DMS 273 treated with DMSO at 0.1 percent for 48 hours (cell line): ENCODE measurements around the gene FAM193A.
"Not testable (repeated sequence)": the region's sequence is repeated elsewhere in the genome, so short reads cannot be mapped to it uniquely, and the experiment has no call there.

Experiments used
- DNase-seq: peaks from one replicate; lab custom pipeline; 2025; lab: John Stamatoyannopoulos, UW

Gene FAM193A

DNA sequence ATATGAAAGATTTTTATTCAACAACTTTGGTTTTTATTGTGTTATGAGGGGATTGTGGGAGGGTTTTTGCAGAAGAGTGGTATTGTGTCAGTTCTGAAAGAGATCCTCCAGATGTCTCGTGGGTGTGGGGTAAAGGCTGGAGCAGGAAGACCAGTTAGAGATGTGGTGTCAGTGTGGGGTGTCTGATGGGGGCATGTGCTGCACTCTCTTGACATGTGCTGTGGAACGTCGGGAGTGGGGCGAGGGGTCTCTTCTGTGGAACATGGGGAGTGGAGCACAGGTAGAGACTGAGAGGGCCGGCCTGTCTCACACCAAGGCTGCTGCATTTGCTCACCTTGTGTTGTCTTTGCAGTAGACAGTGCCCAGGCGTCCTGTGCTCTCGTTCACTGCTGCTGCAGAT lies 37.6 kb downstream of the FAM193A start:
- DNase-seq, result no peak

DNA sequence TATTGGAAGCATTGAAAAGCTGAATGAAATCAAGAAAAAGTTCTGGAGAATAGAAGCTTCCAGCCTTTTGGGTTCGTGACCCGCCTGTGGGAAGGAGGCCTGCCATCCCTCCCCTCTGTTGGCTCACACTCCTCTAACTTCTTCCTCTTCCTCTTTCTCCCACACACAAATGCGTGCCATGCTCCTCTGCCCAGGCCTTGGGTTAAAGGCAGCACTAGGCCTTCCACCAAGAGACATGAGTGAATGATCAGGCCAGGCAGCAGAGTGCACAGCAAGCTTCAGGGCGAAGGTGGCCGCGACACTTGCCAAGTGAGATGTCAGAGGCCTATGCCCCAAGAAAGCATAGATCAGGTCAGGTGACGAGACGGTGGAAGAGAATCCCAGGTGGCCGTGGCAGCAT lies 38.4 kb downstream of the FAM193A start:
- DNase-seq, result no peak

- DNase-seq, result no peak
Measured at GRCh38 chr4:2576290-2576689, 39.8 kb downstream of the FAM193A start.

- no peak for DNase-seq
Measured at GRCh38 chr4:2578106-2578505, 41.7 kb downstream of the FAM193A start.

DNA sequence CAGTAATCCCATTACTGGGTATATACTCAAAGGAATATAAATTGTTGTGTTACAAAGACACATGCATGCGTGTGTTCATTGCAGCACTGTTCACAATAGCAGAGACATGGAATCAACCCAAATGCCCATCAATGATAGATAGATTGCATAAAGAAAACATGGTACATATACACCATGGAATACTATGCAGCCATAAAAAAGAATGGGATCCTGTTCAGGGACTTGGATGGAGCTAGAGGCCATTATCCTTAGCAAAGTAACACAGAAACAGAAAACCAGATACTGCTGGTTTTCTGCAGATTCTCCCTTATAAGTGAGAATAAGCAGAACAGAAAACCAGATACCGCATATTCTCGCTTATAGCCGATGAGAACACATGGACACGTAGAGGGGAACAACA lies 43.5 kb downstream of the FAM193A start:
- DNase-seq, result no peak

DNA sequence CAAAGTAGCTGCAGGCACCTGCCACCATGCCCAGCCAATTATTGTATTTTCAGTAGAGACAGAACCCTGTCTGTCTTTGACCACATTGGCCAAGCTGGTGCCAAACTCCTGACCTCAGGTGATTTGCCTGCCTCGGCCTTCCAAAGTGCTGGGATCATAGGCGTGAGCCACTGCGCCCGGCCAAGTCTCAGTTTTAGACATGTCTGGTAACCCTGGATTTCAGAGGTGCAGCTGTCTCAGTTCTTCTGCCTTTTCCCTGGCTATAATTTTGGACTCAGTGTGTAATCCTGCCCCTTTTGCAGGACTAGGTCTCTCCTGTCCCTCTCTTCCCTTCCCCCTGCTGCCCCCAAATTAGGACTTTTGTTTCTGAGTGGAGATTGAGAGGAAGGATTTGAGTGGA lies 46.6 kb downstream of the FAM193A start:
- DNase-seq, result no peak

DNA sequence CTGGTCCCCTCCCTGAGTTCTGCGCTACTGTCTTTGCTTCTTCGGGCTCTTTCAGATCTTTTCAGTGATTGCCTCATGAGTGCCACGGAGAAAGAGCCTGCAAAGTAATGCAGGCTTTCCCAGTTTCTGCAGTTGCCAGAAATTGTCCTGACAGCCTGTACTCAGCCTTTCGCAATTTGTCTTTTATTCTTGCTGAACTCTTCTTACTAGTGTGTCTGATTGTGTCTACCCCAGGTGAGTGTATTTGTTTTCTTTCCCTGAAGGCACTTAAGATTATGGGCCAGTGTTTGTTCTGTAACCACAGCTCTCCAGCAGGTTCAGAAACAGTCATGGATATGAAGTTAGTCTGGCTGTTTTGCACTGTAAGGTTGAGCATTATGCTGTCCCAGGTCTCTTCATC lies 47.1 kb downstream of the FAM193A start:
- no peak for DNase-seq

DNA sequence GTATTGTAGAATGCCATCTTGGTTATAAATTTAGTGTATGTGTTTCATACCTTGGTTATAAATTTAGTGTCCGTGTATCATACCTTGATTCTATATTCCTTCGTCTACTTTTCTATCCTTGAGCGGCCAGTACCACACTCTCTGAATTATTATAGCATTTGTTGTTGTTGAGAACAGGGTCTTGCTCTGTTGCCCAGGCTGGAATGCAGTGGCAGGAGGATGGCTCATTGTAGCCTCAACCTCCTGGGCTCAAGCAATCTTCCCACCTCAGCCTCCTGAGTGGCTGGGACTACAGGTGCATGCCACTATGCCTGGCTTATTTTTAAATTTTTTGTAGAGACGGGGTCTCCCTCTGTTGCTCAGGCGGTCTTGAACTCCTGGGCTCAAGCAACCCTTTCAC lies 50.1 kb downstream of the FAM193A start:
- DNase-seq, result no peak

DNA sequence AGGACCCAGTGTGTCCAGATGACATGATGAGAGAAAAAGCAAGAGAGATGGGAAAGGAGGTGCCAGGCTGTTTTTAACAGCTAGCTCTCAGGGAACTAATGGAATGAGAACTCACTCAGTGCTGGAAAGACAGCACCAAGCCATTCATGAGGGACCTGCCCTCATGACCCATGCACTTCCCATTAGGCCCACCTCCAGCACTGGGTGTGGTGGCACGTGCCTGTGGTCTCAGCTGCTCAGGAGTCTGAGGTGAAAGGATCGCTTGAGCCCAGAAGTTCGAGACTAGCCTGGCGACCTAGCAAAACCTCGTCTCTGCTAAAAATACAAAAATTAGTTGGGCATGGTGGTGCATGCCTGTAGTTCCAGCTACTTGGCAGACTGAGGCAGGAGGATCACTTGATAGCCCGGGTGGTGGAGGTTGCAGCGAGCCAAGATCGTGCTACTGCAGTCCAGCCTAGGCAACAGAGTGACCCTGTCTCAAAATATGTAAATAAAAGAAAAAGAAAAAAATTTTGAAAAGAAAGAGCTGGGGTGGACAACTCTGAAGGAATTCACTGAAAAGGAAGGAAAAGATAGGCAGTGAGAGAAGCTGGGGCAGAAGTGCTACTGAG lies 50.9 kb downstream of the FAM193A start:
- no peak for DNase-seq

GRCh38 chr4:2588259-2588658 lies 51.8 kb downstream of the FAM193A start:
- DNase-seq, result no peak

- DNase-seq, result no peak
Measured at GRCh38 chr4:2591189-2591588, 54.7 kb downstream of the FAM193A start.

DNA sequence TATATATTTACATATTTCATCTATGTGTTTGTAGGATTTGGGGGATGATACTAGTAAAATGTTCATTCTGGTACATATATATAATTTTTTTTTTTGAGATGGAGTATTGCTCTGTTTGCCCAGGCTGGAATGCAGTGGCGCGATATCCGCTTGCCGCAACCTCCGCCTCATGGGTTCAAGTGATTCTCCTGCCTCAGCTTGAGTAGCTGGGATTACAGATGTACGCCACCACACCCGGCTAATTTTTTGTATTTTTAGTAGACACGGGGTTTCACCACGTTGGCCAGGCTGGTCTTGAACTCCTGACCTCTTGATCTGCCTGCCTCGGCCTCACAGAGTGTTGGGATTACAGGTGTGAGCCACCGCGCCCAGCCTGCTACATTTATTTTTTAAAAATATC lies 55.6 kb downstream of the FAM193A start:
- DNase-seq, result not testable (repeated sequence)

DNA sequence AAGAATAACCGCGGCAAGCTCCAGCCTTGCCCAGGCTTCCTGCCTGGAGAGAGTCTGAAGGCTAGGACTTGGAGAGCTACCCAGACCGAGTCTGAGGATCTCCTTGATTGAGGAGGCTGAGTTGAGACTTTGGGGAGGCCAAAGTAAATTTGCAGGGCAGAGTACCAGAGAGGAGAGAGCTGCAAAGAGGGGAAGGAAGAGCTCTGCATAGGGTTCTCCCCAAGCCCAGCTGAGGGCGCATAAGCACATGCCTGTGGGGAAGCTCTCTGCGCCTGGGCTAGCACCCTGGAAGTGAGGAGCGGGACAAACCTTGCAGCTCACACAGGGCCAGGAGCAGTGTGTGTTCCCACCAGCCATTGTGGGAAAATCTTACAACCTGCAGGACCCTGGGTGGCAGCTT lies 56.1 kb downstream of the FAM193A start:
- no peak for DNase-seq

- DNase-seq, result no peak
Measured at GRCh38 chr4:2593003-2593402, 56.6 kb downstream of the FAM193A start.

DNA sequence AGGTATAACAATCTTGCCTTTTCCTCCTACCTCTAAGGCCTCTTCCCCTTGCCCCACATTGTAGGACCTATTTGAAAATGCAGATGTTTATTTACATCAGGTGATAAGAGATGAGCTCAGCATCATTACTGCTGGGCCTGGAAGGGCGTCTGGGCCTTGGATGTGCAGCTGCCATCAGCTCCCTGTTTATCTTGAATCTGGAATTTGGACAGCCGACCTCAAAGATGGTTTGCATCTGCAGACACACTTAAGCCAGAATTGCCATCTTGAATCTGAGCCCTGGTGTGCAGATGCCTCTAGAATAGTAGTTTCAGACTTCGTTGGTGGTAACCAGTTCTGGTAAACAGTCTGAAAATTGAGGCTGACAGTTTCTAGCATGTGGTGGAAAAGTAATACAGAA lies 59.0 kb downstream of the FAM193A start:
- DNase-seq, result no peak

DNA sequence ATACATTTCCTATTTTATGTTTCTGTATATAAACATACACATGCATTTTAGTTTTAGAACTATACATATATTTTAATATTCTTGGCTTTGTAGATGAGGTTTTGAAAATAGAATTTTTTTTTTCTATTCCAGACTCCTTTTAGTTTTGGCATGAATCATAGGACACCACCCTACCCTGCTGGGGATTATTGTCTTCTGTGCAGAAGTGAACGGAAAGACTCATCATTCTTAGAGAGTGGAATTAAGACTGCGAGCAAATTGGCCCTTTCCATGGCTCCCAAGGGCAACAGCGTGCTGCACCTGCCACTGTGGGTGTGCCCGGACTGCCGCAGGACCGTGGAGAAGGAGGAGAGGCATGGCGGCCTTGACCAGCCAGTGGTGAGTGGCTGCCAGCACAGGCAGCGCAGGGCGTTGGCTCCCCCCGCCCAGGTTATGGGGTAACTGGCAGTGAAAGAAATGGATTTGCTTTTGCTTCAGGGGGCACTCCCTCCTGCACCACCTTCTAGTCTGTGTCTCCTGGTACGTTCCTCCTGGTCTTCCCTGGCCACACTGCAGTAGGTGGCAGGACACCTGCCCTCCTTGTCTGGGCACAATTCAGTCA lies 59.6 kb downstream of the FAM193A start:
- DNase-seq, result no peak

DNA sequence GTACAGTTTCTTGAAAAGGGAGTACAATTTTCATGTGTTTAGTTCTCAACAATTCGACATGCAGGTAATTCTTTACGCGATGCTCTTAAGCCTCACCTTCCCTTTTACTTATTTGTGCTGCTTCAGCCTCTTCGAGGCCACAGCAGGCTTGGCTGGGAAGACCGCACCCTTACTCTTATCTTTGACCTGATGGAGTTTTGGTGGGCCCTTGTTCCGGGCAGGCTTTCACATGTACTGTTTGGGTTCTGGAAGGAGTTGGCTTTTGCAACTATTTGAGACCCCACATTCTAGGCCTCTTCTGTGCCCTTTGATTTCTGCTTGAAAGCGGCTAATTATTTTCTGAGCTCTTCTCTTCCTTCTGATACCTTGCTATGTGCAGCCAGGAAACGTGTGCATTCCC lies 60.2 kb downstream of the FAM193A start:
- DNase-seq, result no peak

DNA sequence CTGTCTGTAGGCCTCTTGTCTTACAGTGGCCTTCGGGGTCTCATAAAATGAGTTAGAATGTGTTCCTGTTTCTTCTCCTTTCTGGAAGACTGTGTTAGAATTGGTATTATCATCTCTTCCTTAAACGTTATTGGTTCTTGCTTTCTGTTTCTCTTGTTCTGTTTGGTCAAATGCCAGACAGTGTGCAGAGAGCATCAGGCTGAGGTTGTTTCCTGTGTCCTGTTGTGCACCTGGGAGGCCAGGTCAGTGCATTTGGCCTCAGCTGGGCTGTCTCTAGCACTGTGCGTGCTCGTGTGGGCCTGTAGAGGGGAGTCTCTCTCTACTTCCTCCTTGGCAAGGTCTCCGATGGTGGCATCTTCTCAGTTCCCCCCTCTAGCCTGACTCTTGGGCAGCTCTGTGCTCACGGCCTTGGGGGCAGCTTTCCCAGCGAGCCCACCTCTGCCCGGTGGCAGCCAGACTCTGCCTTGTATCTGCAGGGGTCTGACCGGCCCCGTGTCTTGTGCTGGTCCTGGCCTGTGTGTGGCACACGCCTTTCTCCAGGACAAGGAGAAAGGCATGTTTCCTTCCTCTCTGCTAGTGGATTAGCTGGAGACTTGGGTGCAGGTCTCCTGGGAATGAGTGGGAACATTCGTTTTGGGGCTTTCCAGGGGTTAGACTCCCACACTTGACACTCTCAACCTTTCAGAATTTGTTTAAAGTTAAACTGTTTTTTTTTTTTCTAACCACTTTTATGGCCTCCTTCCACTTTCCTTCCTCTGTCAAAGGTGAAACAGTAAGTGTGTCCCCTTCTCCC lies 62.3 kb downstream of the FAM193A start:
- DNase-seq, result no peak

DNA sequence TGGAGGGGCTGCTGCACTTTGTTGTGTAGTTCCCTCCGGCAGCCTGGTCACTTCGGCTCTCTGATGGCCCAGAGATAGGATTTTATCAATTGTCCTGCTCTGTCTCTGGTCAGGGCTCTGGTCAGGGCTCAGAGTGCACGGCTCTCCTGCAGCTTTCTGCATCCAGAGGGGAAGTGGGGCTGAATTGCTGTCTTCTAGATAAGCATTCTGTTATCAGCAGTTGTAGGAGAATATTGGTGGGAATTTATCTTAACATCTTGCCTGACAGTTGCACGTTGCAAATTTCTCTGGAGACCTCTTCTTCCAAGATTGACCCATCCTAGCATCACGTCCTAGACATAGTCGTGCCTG lies 62.8 kb downstream of the FAM193A start:
- no peak for DNase-seq

- DNase-seq, result no peak
Measured at GRCh38 chr4:2600878-2601277, 64.4 kb downstream of the FAM193A start.

DNA sequence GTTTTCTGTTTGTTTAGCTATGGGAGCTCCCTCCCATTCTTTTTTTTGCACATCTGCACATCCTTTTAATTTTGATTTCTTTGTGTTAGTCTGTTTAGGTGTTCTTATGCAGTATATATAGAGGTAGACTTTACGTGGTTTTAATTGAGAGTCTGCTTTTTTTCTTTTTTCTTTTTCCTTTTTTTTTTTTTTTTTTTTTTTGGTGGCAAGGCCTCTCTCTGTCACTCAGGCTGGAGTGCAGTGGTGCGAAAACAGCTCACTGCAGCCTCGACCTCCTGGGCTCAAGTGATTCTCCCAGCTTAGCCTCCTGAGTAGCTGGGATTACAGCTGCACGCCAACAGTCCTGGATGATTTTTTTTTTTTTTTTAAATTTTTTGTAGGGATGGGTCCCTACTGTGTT lies 68.2 kb downstream of the FAM193A start:
- no peak for DNase-seq

- DNase-seq, result no peak
Measured at GRCh38 chr4:2606960-2607506, 70.6 kb downstream of the FAM193A start.

DNA sequence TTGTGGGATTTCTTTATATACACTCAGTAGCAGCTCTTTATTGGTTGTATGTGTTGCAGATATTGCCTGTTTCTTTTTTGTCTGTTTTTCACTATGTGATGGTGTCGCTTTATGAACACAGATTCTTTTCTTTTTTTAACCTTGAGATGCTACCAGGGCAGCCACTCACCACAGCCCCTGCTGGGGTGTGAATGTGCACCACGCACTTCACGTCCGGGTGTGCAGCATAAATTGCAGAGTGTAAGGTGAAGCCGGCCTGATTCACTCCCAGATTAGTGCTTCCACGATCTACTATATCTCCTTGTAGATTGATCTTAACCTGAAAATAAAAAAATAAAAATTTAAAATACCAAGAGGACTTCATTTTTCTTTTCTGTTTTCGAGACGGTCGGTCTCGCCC lies 71.4 kb downstream of the FAM193A start:
- no peak for DNase-seq
